GM19035 (cell line): Measurements from ENCODE around the gene ITGA11.

Source experiments
- ATAC-seq: cut with Tn5 transposase; IDR thresholded peaks from one replicate; pipeline ENCODE4 v1.9.1; 2021; ENCODE audit not compliant: unreplicated experiment

The ITGA11 gene

GRCh38 chr15:68375716-68376220 lies 56.2 kb downstream of the ITGA11 start:
- no peak for ATAC-seq

- no peak for ATAC-seq
These were observed 56.8 kb downstream of the ITGA11 start for GRCh38 chr15:68375191-68375631.

GRCh38 chr15:68374168-68374745 lies 57.7 kb downstream of the ITGA11 start:
- ATAC-seq = no peak

GRCh38 chr15:68373028-68373427 lies 58.9 kb downstream of the ITGA11 start:
- no peak for ATAC-seq

GRCh38 chr15:68372291-68372811 lies 59.6 kb downstream of the ITGA11 start:
- no peak for ATAC-seq

GRCh38 chr15:68371851-68372250 lies 60.1 kb downstream of the ITGA11 start:
- no peak for ATAC-seq

- no peak for ATAC-seq
These were observed 60.8 kb downstream of the ITGA11 start for GRCh38 chr15:68371160-68371559.

GRCh38 chr15:68370768-68371151 lies 61.2 kb downstream of the ITGA11 start:
- ATAC-seq = no peak

GRCh38 chr15:68369931-68370767 lies 61.8 kb downstream of the ITGA11 start:
- ATAC-seq = no peak

GRCh38 chr15:68368731-68369435 lies 63.1 kb downstream of the ITGA11 start:
- ATAC-seq = no peak

GRCh38 chr15:68367992-68368391 lies 64.0 kb downstream of the ITGA11 start:
- ATAC-seq = no peak

GRCh38 chr15:68367226-68367625 lies 64.7 kb downstream of the ITGA11 start:
- ATAC-seq = no peak

- ATAC-seq = no peak
These were observed 65.6 kb downstream of the ITGA11 start for GRCh38 chr15:68366314-68366713.

GRCh38 chr15:68365770-68366169 lies 66.2 kb downstream of the ITGA11 start:
- no peak for ATAC-seq

- ATAC-seq = no peak
These were observed 66.7 kb downstream of the ITGA11 start for GRCh38 chr15:68365140-68365745.

- no peak for ATAC-seq
These were observed 67.3 kb downstream of the ITGA11 start for GRCh38 chr15:68364660-68365035.

GRCh38 chr15:68364028-68364659 lies 67.8 kb downstream of the ITGA11 start:
- no peak for ATAC-seq

- no peak for ATAC-seq
These were observed 68.6 kb downstream of the ITGA11 start for GRCh38 chr15:68363353-68363752.

- no peak for ATAC-seq
These were observed 69.3 kb downstream of the ITGA11 start for GRCh38 chr15:68362537-68363126.

GRCh38 chr15:68360721-68361120 lies 71.2 kb downstream of the ITGA11 start:
- ATAC-seq = no peak
